DOHH2 (cell line): ENCODE data around the gene CARNS1.

Experiments
- H3F3A ChIP-seq: fragments of 200-600 bp; sonication (generic), shearing (Covaris generic); 2 replicates; pipeline ENCODE4 v1.6.0; 2016; ENCODE audit warnings: antibody characterized with exemption, mild to moderate bottlenecking; ENCODE audit not compliant: control insufficient read depth, insufficient read depth
- H3K27ac ChIP-seq: fragments of 200-600 bp; sonication (generic); 2 replicates; pipeline ENCODE4 v1.5.1; 2014; ENCODE audit warnings: low read depth, mild to moderate bottlenecking, low read length, moderate library complexity
- H3K27me3 ChIP-seq: fragments of 200-600 bp; sonication (generic); 2 replicates; pipeline ENCODE4 v1.6.1; 2014; ENCODE audit warnings: mild to moderate bottlenecking, low read length, mixed read lengths; ENCODE audit not compliant: control insufficient read depth
- H3K36me3 ChIP-seq: fragments of 200-600 bp; sonication (generic); 2 replicates; pipeline ENCODE4 v1.6.1; 2014; ENCODE audit warnings: mild to moderate bottlenecking, low read length, moderate library complexity, mixed read lengths; ENCODE audit not compliant: control insufficient read depth
- H3K4me1 ChIP-seq: fragments of 200-600 bp; sonication (generic); 2 replicates; pipeline ENCODE4 v1.6.1; 2014; ENCODE audit warnings: mild to moderate bottlenecking, low read length, mixed read lengths; ENCODE audit not compliant: control insufficient read depth
- H3K4me2 ChIP-seq: fragments of 200-600 bp; sonication (generic); 2 replicates; pipeline ENCODE4 v1.6.0; 2014; ENCODE audit warnings: mild to moderate bottlenecking, low read length, moderate library complexity
- H3K4me3 ChIP-seq: fragments of 200-600 bp; sonication (generic); 2 replicates; pipeline ENCODE4 v1.5.1; 2014; ENCODE audit warnings: mild to moderate bottlenecking, low read length, mixed read lengths
- H3K79me2 ChIP-seq: fragments of 200-600 bp; sonication (generic); 2 replicates; pipeline ENCODE4 v1.6.1; 2014; ENCODE audit warnings: mild to moderate bottlenecking, low read length, mixed read lengths; ENCODE audit not compliant: control insufficient read depth
- H3K9me2 ChIP-seq: fragments of 200-600 bp; sonication (generic); replicated peaks from 2 replicates; pipeline ENCODE4 v1.6.1; 2014; ENCODE audit warnings: mild to moderate bottlenecking, low read length, mixed read lengths; ENCODE audit not compliant: control insufficient read depth
- H3K9me3 ChIP-seq: fragments of 200-600 bp; sonication (generic); 2 replicates; pipeline ENCODE4 v1.6.1; 2014; ENCODE audit warnings: antibody characterized with exemption, low read length, mixed read lengths; ENCODE audit not compliant: control insufficient read depth, insufficient read depth
- H4K20me1 ChIP-seq: fragments of 200-600 bp; sonication (generic); 2 replicates; pipeline ENCODE4 v1.6.0; 2014; ENCODE audit warnings: low read depth, mild to moderate bottlenecking, antibody characterized with exemption, low read length, moderate library complexity; ENCODE audit not compliant: control insufficient read depth, insufficient read depth
- EZH2phosphoT487 ChIP-seq: fragments of 200-600 bp; sonication (generic); IDR thresholded peaks from 2 replicates; pipeline ENCODE4 v1.6.1; 2017; ENCODE audit warnings: borderline replicate concordance, mild to moderate bottlenecking, antibody characterized with exemption, low read length, moderate library complexity, mixed read lengths
- TF ChIP-seq, protein P1 (sequence below): fragments of 200-600 bp; sonication (generic); IDR thresholded peaks from one replicate; pipeline ENCODE4 v1.5.1; 2014; ENCODE audit warnings: antibody characterized with exemption, mild to moderate bottlenecking, low read depth, low read length; ENCODE audit not compliant: poor library complexity, severe bottlenecking

Gene CARNS1

GRCh38 chr11:67453816-67454732 is 38.6 kb downstream of the CARNS1 start:
- no peak overlapping the region for H3K4me2 ChIP-seq
- no peaks in the 10 kb centered on the region for H3K36me3 ChIP-seq
- TF ChIP-seq, protein P1, sequence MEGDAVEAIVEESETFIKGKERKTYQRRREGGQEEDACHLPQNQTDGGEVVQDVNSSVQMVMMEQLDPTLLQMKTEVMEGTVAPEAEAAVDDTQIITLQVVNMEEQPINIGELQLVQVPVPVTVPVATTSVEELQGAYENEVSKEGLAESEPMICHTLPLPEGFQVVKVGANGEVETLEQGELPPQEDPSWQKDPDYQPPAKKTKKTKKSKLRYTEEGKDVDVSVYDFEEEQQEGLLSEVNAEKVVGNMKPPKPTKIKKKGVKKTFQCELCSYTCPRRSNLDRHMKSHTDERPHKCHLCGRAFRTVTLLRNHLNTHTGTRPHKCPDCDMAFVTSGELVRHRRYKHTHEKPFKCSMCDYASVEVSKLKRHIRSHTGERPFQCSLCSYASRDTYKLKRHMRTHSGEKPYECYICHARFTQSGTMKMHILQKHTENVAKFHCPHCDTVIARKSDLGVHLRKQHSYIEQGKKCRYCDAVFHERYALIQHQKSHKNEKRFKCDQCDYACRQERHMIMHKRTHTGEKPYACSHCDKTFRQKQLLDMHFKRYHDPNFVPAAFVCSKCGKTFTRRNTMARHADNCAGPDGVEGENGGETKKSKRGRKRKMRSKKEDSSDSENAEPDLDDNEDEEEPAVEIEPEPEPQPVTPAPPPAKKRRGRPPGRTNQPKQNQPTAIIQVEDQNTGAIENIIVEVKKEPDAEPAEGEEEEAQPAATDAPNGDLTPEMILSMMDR = no peak
- no peak for TF ChIP-seq EZH2phosphoT487

DNA sequence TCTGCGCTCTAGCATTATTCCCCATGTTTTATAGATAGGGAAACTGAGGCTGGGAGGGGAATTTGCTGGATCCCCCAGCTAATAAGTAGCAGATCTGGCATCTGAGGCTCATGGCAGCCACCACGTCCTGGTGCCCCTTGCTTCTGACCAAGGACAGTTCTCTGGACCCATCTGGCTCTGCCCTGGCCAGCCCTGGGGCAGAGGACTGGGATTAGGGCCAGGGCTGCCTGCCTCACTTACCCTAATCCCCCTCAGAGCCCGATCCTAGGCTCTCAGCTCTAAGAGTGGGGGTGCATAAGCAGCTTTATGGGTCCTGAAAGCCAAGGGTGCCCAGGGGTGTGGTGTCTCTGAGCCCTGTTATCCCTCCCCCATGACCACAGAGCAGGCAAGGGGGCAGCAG is 39.6 kb downstream of the CARNS1 start, which contains the start of gene CABP4:
CABP4 (plus strand) TSS at position 301 of the 400 bp plus-strand sequence; CDS start at position 371, 70 bp downstream.
- Histone ChIP-seq H3K4me1 (peaks cover 41% of the 10 kb centered on the region), H3K9me2 (no peaks in the 10 kb centered on the region), H3F3A (peaks cover 14% of the 10 kb centered on the region), H3K27ac (no peak within 1 kb of the TSS), H3K4me2 (no peak within 1 kb of the TSS), H3K4me3 (no peak within 1 kb of the TSS), H3K9me3 (no peaks in the 10 kb centered on the region), H3K79me2 (no peaks in the 10 kb centered on the region), H3K27me3 (no peaks in the 10 kb centered on the region), H3K36me3 (no peaks in the 10 kb centered on the region), H4K20me1 (no peaks in the 10 kb centered on the region)
- no peak for TF ChIP-seq EZH2phosphoT487
- TF ChIP-seq, protein P1 = no peak

More at GRCh38 chr11:67453816-67454732, 38.6 kb downstream of the CARNS1 start:
- Histone ChIP-seq H3F3A (peaks cover 9% of the 10 kb centered on the region), H3K27ac (no peak overlapping the region), H3K27me3 (no peaks in the 10 kb centered on the region), H3K79me2 (no peaks in the 10 kb centered on the region), H3K9me2 (no peaks in the 10 kb centered on the region), H3K9me3 (no peaks in the 10 kb centered on the region), H3K4me1 (peaks cover 41% of the 10 kb centered on the region), H3K4me3 (no peak overlapping the region), H4K20me1 (no peaks in the 10 kb centered on the region)

GRCh38 chr11:67456068-67456705 is 40.7 kb downstream of the CARNS1 start:
- H3K27ac ChIP-seq = no peak overlapping the region
- no peaks in the 10 kb centered on the region for H3K9me2 ChIP-seq
- H3K79me2 ChIP-seq = no peaks in the 10 kb centered on the region
- H3K4me3 ChIP-seq = no peak overlapping the region
- peaks cover 20% of the 10 kb centered on the region for H3F3A ChIP-seq
- H3K9me3 ChIP-seq = no peaks in the 10 kb centered on the region
- H4K20me1 ChIP-seq = no peaks in the 10 kb centered on the region
- H3K4me1 ChIP-seq = peaks cover 41% of the 10 kb centered on the region
- no peaks in the 10 kb centered on the region for H3K27me3 ChIP-seq
- H3K4me2 ChIP-seq = no peak overlapping the region
- H3K36me3 ChIP-seq = no peaks in the 10 kb centered on the region
- TF ChIP-seq EZH2phosphoT487 = no peak
- TF ChIP-seq, protein P1 = no peak
